RWPE2 (cell line): Measurements from ENCODE around the gene PRMT6.
"Not testable (repeated sequence)": the region's sequence is repeated elsewhere in the genome, so short reads cannot be mapped to it uniquely, and the experiment has no call there.

ENCODE experiments used
- ATAC-seq: fragments of 200-7000 bp; cut with Tn5 transposase; 3 replicates; pipeline ENCODE4 v1.9.1; 2021; ENCODE audit warnings: low read depth
- DNase-seq: peaks from one replicate; pipeline ENCODE4 v3.0.0-alpha.2; 2020; ENCODE audit warnings: low spot score
- H3K27ac ChIP-seq: fragments of 450-650 bp; 2 replicates; pipeline ENCODE4 v1.5.1; 2017; ENCODE audit warnings: mild to moderate bottlenecking; ENCODE audit not compliant: poor library complexity, severe bottlenecking
- H3K27me3 ChIP-seq: fragments of 250-450 bp; sonication (Bioruptor Pico); 2 replicates; pipeline ENCODE4 v1.5.1; 2021; ENCODE audit warnings: mild to moderate bottlenecking, moderate library complexity; ENCODE audit not compliant: insufficient read depth, poor library complexity, severe bottlenecking
- H3K36me3 ChIP-seq: fragments of 250-450 bp; sonication (Bioruptor Pico); 2 replicates; pipeline ENCODE4 v1.5.1; 2020; ENCODE audit warnings: low read depth, mild to moderate bottlenecking, moderate library complexity
- H3K4me1 ChIP-seq: fragments of 250-450 bp; sonication (Bioruptor Pico); 2 replicates; pipeline ENCODE4 v1.5.1; 2021; ENCODE audit warnings: mild to moderate bottlenecking, moderate library complexity; ENCODE audit not compliant: insufficient read depth, poor library complexity, severe bottlenecking
- H3K4me3 ChIP-seq: fragments of 250-450 bp; sonication (Bioruptor Pico); 2 replicates; pipeline ENCODE4 v1.5.1; 2021; ENCODE audit warnings: mild to moderate bottlenecking, moderate library complexity; ENCODE audit not compliant: severe bottlenecking
- H3K9me3 ChIP-seq: fragments of 250-450 bp; sonication (Bioruptor Pico); 2 replicates; pipeline ENCODE4 v1.5.1; 2021; ENCODE audit warnings: mild to moderate bottlenecking, moderate library complexity; ENCODE audit not compliant: severe bottlenecking
- TF ChIP-seq, protein P1 (sequence below): fragments of 450-650 bp; IDR thresholded peaks from one replicate; pipeline ENCODE4 v1.5.1; 2017; ENCODE audit warnings: mild to moderate bottlenecking, moderate library complexity; ENCODE audit not compliant: poor library complexity, severe bottlenecking

Gene PRMT6

DNA sequence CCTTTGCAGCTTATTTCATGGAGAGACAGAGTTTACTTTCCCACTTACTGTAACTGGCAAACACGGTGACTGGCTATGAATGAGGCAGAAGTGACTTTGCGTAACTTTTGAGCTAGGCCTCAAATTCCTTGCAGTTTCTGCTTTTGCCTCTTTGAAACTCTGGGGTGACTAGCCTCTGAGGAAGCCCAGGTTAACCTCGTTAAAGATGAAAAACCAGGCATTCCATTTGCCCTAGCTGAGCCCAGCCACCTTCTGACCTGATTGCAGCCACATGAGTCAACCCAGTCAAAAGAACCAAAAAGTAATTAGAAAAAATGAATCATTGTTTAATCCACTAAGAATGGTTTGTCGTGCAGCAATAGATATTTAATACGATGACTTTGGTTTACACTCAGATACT is 20.4 kb downstream of the PRMT6 start:
- H3K4me3 ChIP-seq, result no peak overlapping the region
- ATAC-seq (peak; percentile 100), DNase-seq (peak; percentile 75)
- H3K36me3 ChIP-seq, result no peaks in the 10 kb centered on the region; the same call in 1 of the 2 replicates
- H3K4me1 ChIP-seq, result peaks cover 8% of the 10 kb centered on the region
- H3K27me3 ChIP-seq, result no peaks in the 10 kb centered on the region
- no peaks in the 10 kb centered on the region for H3K9me3 ChIP-seq
- peak overlapping the region; percentile 41 for H3K27ac ChIP-seq
- TF ChIP-seq, protein P1, sequence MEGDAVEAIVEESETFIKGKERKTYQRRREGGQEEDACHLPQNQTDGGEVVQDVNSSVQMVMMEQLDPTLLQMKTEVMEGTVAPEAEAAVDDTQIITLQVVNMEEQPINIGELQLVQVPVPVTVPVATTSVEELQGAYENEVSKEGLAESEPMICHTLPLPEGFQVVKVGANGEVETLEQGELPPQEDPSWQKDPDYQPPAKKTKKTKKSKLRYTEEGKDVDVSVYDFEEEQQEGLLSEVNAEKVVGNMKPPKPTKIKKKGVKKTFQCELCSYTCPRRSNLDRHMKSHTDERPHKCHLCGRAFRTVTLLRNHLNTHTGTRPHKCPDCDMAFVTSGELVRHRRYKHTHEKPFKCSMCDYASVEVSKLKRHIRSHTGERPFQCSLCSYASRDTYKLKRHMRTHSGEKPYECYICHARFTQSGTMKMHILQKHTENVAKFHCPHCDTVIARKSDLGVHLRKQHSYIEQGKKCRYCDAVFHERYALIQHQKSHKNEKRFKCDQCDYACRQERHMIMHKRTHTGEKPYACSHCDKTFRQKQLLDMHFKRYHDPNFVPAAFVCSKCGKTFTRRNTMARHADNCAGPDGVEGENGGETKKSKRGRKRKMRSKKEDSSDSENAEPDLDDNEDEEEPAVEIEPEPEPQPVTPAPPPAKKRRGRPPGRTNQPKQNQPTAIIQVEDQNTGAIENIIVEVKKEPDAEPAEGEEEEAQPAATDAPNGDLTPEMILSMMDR, result no peak

DNA sequence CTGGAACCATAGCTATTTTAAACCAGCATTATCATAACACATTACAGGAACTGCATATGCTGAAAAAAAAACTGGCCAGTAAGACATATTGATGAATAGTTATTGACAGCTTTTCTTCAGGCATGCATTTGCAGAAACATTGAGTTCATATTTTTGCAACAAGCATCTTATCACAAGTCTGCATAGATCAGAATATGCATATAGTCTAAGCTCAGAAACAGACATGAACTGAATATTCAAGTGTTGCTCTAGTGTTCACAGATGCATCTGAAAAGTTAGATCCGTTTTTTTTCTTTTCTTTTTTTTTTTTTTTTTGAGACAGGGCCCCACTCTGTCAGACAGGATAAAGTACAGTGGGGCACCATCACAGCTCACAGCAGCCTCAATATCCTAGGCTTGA is 22.8 kb downstream of the PRMT6 start:
- TF ChIP-seq, protein P1, result no peak
- H3K9me3 ChIP-seq, result no peaks in the 10 kb centered on the region
- no peak for DNase-seq
- no peaks in the 10 kb centered on the region for H3K27me3 ChIP-seq
- H3K4me1 ChIP-seq, result peaks cover 8% of the 10 kb centered on the region
- H3K4me3 ChIP-seq, result no peak overlapping the region
- H3K36me3 ChIP-seq, result no peaks in the 10 kb centered on the region; the same call in 1 of the 2 replicates
- H3K27ac ChIP-seq, result no peak overlapping the region
- ATAC-seq, result no peak

DNA sequence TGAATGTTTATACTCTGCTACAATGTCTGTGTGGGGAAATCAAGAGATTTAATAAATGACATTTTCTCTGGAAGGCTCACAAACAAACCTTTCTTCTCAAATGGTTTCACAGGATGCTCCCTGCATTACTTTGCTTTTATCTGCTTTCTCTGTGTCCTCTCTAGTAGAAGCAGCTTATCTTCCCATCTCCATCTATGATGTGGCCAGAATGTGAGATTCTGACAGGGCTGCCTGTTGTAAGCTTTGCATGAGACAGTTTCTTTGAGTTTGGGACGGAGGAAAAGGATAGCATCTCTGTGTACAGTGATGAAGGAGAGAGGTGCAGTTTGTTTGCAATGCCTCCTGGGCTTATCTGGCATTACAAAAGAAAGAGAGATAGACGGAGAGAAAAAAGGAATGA is 24.6 kb downstream of the PRMT6 start:
- ATAC-seq, result no peak
- Histone ChIP-seq H3K4me3 (no peak overlapping the region), H3K36me3 (no peaks in the 10 kb centered on the region; the same call in 1 of the 2 replicates), H3K9me3 (no peaks in the 10 kb centered on the region), H3K27ac (no peak overlapping the region), H3K27me3 (no peaks in the 10 kb centered on the region), H3K4me1 (peaks cover 5% of the 10 kb centered on the region)
- DNase-seq, result no peak
- TF ChIP-seq, protein P1, result no peak

DNA sequence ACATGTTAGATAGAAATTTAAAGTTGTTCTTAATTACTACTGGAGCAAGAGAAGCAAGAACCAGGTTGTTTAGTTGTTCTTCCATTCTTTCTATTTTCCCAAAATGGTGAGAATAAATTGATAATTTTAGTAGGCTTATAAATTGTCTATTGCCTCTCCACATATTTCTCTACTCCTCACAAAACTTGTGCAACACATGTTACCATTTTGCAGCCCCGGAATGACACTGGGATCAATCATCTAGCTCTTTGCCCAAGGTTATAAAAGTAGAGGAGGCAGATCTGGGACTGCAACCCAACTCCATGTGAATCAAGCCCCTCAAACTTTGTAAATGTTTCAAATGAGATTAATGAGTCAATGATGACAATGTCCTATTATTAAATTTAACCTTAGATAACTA is 34.9 kb downstream of the PRMT6 start:
- H3K27ac ChIP-seq, result no peak overlapping the region
- H3K36me3 ChIP-seq, result no peaks in the 10 kb centered on the region
- ATAC-seq (no peak), DNase-seq (no peak)
- no peaks in the 10 kb centered on the region for H3K9me3 ChIP-seq
- TF ChIP-seq, protein P1, result no peak
- no peak overlapping the region for H3K4me3 ChIP-seq
- H3K27me3 ChIP-seq, result no peaks in the 10 kb centered on the region
- H3K4me1 ChIP-seq, result no peaks in the 10 kb centered on the region

DNA sequence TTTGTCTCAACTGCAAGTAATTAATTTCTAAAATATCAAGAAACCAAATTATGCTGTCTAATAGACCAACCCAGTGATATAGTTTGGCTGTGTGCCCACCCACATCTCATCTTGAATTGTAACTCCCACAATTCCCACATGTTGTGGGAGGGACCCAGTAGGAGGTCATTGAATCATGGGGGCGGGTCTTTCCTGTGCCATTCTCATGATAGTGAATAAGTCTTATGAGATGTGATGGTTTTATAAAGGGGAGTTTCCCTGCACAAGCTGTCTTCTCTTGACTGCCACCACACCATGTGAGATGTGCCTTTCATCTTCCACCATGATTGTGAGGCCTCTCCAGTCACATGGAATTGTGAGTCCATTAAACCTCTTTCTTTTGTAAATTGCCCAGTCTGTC is 36.9 kb downstream of the PRMT6 start:
- H3K27ac ChIP-seq, H3K9me3 ChIP-seq, H3K4me1 ChIP-seq, DNase-seq, ATAC-seq, H3K36me3 ChIP-seq, H3K27me3 ChIP-seq, H3K4me3 ChIP-seq: not testable (repeated sequence)

DNA sequence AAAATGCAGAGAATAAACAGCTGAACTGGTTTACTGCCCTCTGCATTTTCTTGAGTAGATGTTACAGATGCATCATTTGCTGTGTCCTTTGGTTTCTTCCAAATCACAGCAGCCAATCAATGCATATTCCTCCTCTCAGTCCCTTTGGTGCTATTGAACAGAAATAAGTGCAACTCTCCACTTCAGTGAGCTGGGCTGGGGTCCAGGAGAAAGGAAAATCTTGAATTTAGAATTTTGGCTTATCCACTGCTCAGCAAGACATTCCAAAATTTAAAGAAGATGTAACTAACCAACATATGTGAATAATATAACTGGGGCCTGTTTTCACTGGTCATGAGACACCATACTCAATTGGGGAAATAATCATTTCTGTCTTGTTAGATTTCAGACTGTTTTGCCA is 39.2 kb downstream of the PRMT6 start:
- Histone ChIP-seq H3K27ac (no peak overlapping the region), H3K9me3 (no peaks in the 10 kb centered on the region), H3K36me3 (no peaks in the 10 kb centered on the region), H3K4me1 (no peaks in the 10 kb centered on the region), H3K27me3 (no peaks in the 10 kb centered on the region), H3K4me3 (no peak overlapping the region)
- TF ChIP-seq, protein P1, result no peak
- DNase-seq, result no peak
- ATAC-seq, result no peak
